HCT116 (cell line): ENCODE results near the gene ACCSL. TPM values are rescaled to one million over a fixed set of nuclear protein-coding genes. Genes with fewer than 3 reads are reported as not detected.

Experiments
- ATAC-seq: fragments of 200-7000 bp; cut with Tn5 transposase; 2 replicates; pipeline ENCODE4 v1.9.1; 2020; ENCODE audit warnings: mild to moderate bottlenecking, moderate library complexity
- BruUV-seq: library from RNA; stranded (reverse); fragments of 400-500 nt; replicated peaks from 2 replicates; lab custom pipeline; 2021; lab: Mats Ljungman, UMichigan
- CTCF ChIA-PET: fragments of 300-600 bp; sonication (Branson Sonifier 250); formaldehyde crosslinking; loops from one replicate; lab custom pipeline; 2021; ENCODE audit warnings: antibody characterized with exemption; lab: Charles Lee
- POLR2A ChIA-PET: fragments of 300-600, 350-600 bp; sonication (Branson Sonifier 250); formaldehyde crosslinking; loops from one replicate; lab custom pipeline; 2021; ENCODE audit warnings: antibody characterized with exemption; lab: Charles Lee
- RAD21 ChIA-PET, 2 experiments: fragments of 300-600 bp; sonication (Branson Sonifier 250); formaldehyde crosslinking; loops; one replicate each; lab custom pipeline; 2023; ENCODE audit warnings: low total read pairs in 2 of 2; ENCODE audit not compliant: uncharacterized antibody in 2 of 2, unreplicated experiment in 2 of 2, low non-redundant PET in 1 of 2; lab: Charles Lee
- DNase-seq: peaks from one replicate; pipeline ENCODE4 v3.0.0-alpha.2; 2010; ENCODE audit warnings: low read depth, low spot score
- H2AFZ ChIP-seq: fragments of 200-600 bp; shearing (Covaris generic), sonication (generic); 2 replicates; pipeline ENCODE4 v1.6.1; 2017; ENCODE audit warnings: low read depth, mixed run types, mixed read lengths, antibody characterized with exemption, low read length; ENCODE audit not compliant: poor library complexity, severe bottlenecking
- H3K27ac ChIP-seq: 2 replicates; pipeline ENCODE4 v1.5.1; 2012; ENCODE audit warnings: low read depth, low read length
- H3K27me3 ChIP-seq: fragments of 200-600 bp; sonication (generic); 2 replicates; pipeline ENCODE4 v1.6.1; 2016; ENCODE audit warnings: mixed run types, low read length, mixed read lengths; ENCODE audit not compliant: insufficient read depth
- H3K36me3 ChIP-seq, 2 experiments: fragments of 200-500 bp in 1 of 2; fragments of 200-600 bp in 1 of 2; sonication (Bioruptor generic) in 1 of 2; sonication (generic) in 1 of 2; 2 replicates each; pipeline versions ENCODE4 v1.5.1 to v1.6.1; 2014 to 2016; ENCODE audit warnings: low read length in 2 of 2, inconsistent platforms in 1 of 2, mixed read lengths in 1 of 2, mixed run types in 1 of 2; ENCODE audit not compliant: insufficient read depth in 2 of 2, control insufficient read depth in 1 of 2
- H3K4me1 ChIP-seq, 2 experiments: fragments of 200-600 bp in 1 of 2; sonication (generic) in 1 of 2; 2 replicates each; pipeline versions ENCODE4 v1.5.1 to v1.6.1; 2012 to 2017; ENCODE audit warnings: low read length in 2 of 2, inconsistent platforms in 1 of 2, mild to moderate bottlenecking in 1 of 2, mixed read lengths in 1 of 2, mixed run types in 1 of 2, moderate library complexity in 1 of 2; ENCODE audit not compliant: insufficient read depth in 2 of 2, control insufficient read depth in 1 of 2
- H3K4me2 ChIP-seq: fragments of 200-600 bp; sonication (generic); 2 replicates; pipeline ENCODE4 v1.6.1; 2017; ENCODE audit warnings: mixed run types, low read length, mixed read lengths
- H3K4me3 ChIP-seq, 2 experiments: fragments of 200-600 bp in 1 of 2; sonication (generic) in 1 of 2; replicated peaks in 1 of 2; 2 replicates each; pipeline ENCODE4 v1.5.1; 2011 to 2016; ENCODE audit warnings: low read length in 2 of 2, control low read depth in 1 of 2, low read depth in 1 of 2, mild to moderate bottlenecking in 1 of 2, mixed read lengths in 1 of 2, mixed run types in 1 of 2
- H3K79me2 ChIP-seq: fragments of 200-600 bp; sonication (generic); 2 replicates; pipeline ENCODE4 v1.6.1; 2017; ENCODE audit warnings: mild to moderate bottlenecking, mixed run types, low read length, moderate library complexity, mixed read lengths; ENCODE audit not compliant: insufficient read depth
- H3K9ac ChIP-seq: fragments of 200-600 bp; sonication (generic); 2 replicates; pipeline ENCODE4 v1.6.1; 2016; ENCODE audit warnings: low read length, mixed read lengths
- H3K9me2 ChIP-seq: fragments of 200-600 bp; sonication (generic), shearing (Covaris generic); 2 replicates; pipeline ENCODE4 v1.6.1; 2017; ENCODE audit warnings: mixed run types, mild to moderate bottlenecking, moderate library complexity; ENCODE audit not compliant: insufficient read depth
- H3K9me3 ChIP-seq, 2 experiments: fragments of 200-500 bp in 1 of 2; fragments of 200-600 bp in 1 of 2; sonication (Bioruptor generic) in 1 of 2; sonication (generic) in 1 of 2; 2 replicates each; pipeline ENCODE4 v1.6.1; 2014 to 2017; ENCODE audit warnings: low read length in 2 of 2, mixed read lengths in 2 of 2, inconsistent platforms in 1 of 2, low read depth in 1 of 2, mild to moderate bottlenecking in 1 of 2, mixed run types in 1 of 2, moderate library complexity in 1 of 2; ENCODE audit not compliant: control insufficient read depth in 1 of 2, insufficient read depth in 1 of 2
- H4K20me1 ChIP-seq: fragments of 200-600 bp; sonication (generic), shearing (Covaris generic); 2 replicates; pipeline ENCODE4 v1.6.1; 2017; ENCODE audit warnings: mixed run types, mild to moderate bottlenecking, moderate library complexity; ENCODE audit not compliant: insufficient read depth
- CEBPB ChIP-seq: IDR thresholded peaks from 2 replicates; pipeline ENCODE4 v1.6.1; 2012; ENCODE audit warnings: low read depth
- EGR1 ChIP-seq: IDR thresholded peaks from 2 replicates; pipeline ENCODE4 v1.6.1; 2012; ENCODE audit warnings: low read depth
- ELF1 ChIP-seq: IDR thresholded peaks from 2 replicates; pipeline ENCODE4 v1.6.1; 2012; ENCODE audit warnings: low read depth, borderline replicate concordance
- FOSL1 ChIP-seq: IDR thresholded peaks from 2 replicates; pipeline ENCODE4 v1.6.1; 2012; ENCODE audit warnings: low read depth
- JUND ChIP-seq: IDR thresholded peaks from 2 replicates; pipeline ENCODE4 v1.6.1; 2012
- POLR2A ChIP-seq: IDR thresholded peaks from 2 replicates; pipeline ENCODE4 v1.7.0; 2011; ENCODE audit warnings: borderline replicate concordance; ENCODE audit not compliant: insufficient read depth, insufficient read length; ENCODE audit errors: extremely low read depth
- RAD21 ChIP-seq: IDR thresholded peaks from 2 replicates; pipeline ENCODE4 v1.6.1; 2012; ENCODE audit warnings: low read depth, mild to moderate bottlenecking
- TCF7L2 ChIP-seq: IDR thresholded peaks from 2 replicates; pipeline ENCODE4 v1.7.0; 2011; ENCODE audit warnings: borderline replicate concordance, inconsistent platforms; ENCODE audit not compliant: insufficient read depth, insufficient read length; ENCODE audit errors: extremely low read depth
- intact Hi-C: fragments of 100-400 bp; cut with micrococcal nuclease; formaldehyde crosslinking; loops from 2 replicates; pipeline ENCODE4 v1.10.0; 2022
- total RNA-seq: library from RNA; stranded (reverse); gene quantifications from one replicate; pipeline ENCODE4 v1.2.1, GENCODE V29; 2021; ENCODE audit not compliant: unreplicated experiment
- TF ChIP-seq, protein P1 (sequence below): IDR thresholded peaks from 2 replicates; pipeline ENCODE4 v1.6.1; 2012
- TF ChIP-seq, protein P2 (sequence below): IDR thresholded peaks from 2 replicates; pipeline ENCODE4 v1.6.1; 2012

The ACCSL gene
- total RNA-seq, 1 experiment from 2014 or later, result not detected

DNA sequence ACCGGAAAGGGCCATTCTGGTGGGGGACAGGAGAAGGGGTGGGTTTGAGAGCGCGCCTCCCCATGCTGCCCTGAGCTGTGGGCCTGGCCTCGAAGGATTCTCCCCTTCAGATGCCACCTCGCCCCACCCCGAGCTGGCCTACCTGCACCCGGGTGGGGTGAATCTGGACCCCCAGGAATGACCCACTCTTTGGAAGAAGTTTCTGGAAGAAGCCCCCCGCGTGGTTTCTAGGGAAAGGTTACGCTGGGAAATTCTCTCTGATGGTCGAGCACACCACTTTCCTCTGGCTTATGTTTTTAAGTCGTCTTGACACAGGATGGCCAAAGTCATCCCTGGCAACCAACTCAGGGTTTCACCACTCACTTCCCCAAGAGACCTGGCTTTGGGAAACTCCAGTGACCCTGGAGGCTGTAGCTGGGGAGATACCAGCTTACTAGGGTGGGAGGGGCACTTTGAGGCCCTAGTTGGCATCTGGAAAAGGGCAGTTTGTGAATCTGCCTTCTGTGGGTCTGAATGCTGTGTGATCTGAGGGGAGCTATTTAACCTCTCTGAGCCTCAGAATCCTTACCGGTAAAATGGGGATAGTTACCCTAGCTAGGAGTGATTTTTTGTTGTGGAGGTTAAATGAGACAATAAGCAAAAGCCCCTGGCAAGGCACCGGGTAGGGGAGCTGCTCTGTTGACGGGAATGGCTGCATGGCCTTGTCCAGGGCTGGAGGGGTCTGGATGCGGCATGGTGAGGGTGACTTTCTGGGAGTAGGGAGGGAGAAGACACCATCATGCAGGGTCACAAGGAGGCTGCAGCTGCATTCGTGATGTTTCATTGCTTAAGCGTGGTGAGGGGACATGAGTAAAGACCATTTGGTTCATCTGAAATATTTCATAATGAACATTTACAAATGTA lies 45.3 kb upstream of the ACCSL start:
- Histone ChIP-seq H3K27me3 (0 out of 2 replicates have a peak, but pooled peaks cover 2% of the 10 kb centered on the region), H3K36me3 (no peaks in the 10 kb centered on the region), H3K9ac (no peak overlapping the region), H3K4me3 (no peak overlapping the region), H3K9me3 (no peaks in the 10 kb centered on the region), H3K27ac (no peak overlapping the region), H4K20me1 (no peaks in the 10 kb centered on the region), H3K79me2 (no peaks in the 10 kb centered on the region), H2AFZ (no peak overlapping the region), H3K4me2 (no peak overlapping the region), H3K4me1 (no peaks in the 10 kb centered on the region), H3K9me2 (no peaks in the 10 kb centered on the region)
- POLR2A ChIA-PET, result no interaction called here
- no TSS peak for BruUV-seq
- DNase-seq, result no peak
- intact Hi-C loops, result no loop called here
- TF ChIP-seq POLR2A, result no peak
- no peak for TF ChIP-seq ELF1
- no peak for TF ChIP-seq FOSL1
- TF ChIP-seq CEBPB, result no peak
- TF ChIP-seq, protein P1, sequence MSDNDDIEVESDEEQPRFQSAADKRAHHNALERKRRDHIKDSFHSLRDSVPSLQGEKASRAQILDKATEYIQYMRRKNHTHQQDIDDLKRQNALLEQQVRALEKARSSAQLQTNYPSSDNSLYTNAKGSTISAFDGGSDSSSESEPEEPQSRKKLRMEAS, result no peak
- TF ChIP-seq, protein P2, sequence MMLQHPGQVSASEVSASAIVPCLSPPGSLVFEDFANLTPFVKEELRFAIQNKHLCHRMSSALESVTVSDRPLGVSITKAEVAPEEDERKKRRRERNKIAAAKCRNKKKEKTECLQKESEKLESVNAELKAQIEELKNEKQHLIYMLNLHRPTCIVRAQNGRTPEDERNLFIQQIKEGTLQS, result no peak
- TF ChIP-seq TCF7L2, result no peak
- TF ChIP-seq RAD21, result no peak
- no peak for TF ChIP-seq JUND
- TF ChIP-seq EGR1, result no peak
- no peak for ATAC-seq
- RAD21 ChIA-PET, result no interaction called here
- CTCF ChIA-PET, result no interaction called here
